Endothelial cell (in vitro differentiated cells): ENCODE measurements around the gene CAVIN1. TPM values are rescaled to one million over a fixed set of nuclear protein-coding genes. Genes with fewer than 3 reads are reported as not detected.
"Not testable (repeated sequence)": the region's sequence is repeated elsewhere in the genome, so short reads cannot be mapped to it uniquely, and the experiment has no call there.

Source experiments
- DNase-seq: peaks from one replicate; pipeline ENCODE4 v3.0.0; 2021; ENCODE audit warnings: low spot score
- H3K27ac Mint-ChIP-seq: one replicate; pipeline ENCODE4 v1.8.0; 2021; ENCODE audit warnings: mixed read lengths, inconsistent platforms; ENCODE audit not compliant: unreplicated experiment
- H3K27me3 Mint-ChIP-seq: one replicate; pipeline ENCODE4 v1.8.0; 2021; ENCODE audit warnings: mild to moderate bottlenecking, moderate library complexity, mixed read lengths, inconsistent platforms; ENCODE audit not compliant: unreplicated experiment
- H3K36me3 Mint-ChIP-seq: one replicate; pipeline ENCODE4 v1.8.0; 2021; ENCODE audit warnings: mild to moderate bottlenecking, low read depth, mixed read lengths, inconsistent platforms; ENCODE audit not compliant: unreplicated experiment
- H3K4me1 Mint-ChIP-seq: one replicate; pipeline ENCODE4 v1.8.0; 2021; ENCODE audit warnings: mild to moderate bottlenecking, mixed read lengths, inconsistent platforms; ENCODE audit not compliant: unreplicated experiment
- H3K4me3 Mint-ChIP-seq: one replicate; pipeline ENCODE4 v1.8.0; 2021; ENCODE audit warnings: mild to moderate bottlenecking, mixed read lengths, inconsistent platforms; ENCODE audit not compliant: unreplicated experiment
- H3K9me3 Mint-ChIP-seq: one replicate; pipeline ENCODE4 v1.8.0; 2021; ENCODE audit warnings: mixed read lengths, inconsistent platforms; ENCODE audit not compliant: unreplicated experiment
- CTCF ChIP-seq: fragments of 200-600 bp; sonication (generic); IDR thresholded peaks from one replicate; pipeline ENCODE4 v1.5.0; 2021; ENCODE audit warnings: antibody characterized with exemption; ENCODE audit not compliant: unreplicated experiment
- total RNA-seq: library from RNA; stranded (reverse); fragmentation: NEBNext Ultra II Directional; extraction: Animal tissue kit (Norgen Biotek cat#: 25700); gene quantifications from one replicate; pipeline ENCODE4 v1.2.1, GENCODE V29; 2021; ENCODE audit not compliant: unreplicated experiment

CAVIN1 gene
- total RNA-seq, 1 donor from 2014 or later, result 334 TPM

- no peak for DNase-seq
- TF ChIP-seq CTCF, result no peak
- Mint-ChIP-seq H3K27ac (no peak overlapping the region), H3K4me3 (no peak overlapping the region), H3K27me3 (peaks cover 8% of the 10 kb centered on the region), H3K9me3 (no peaks in the 10 kb centered on the region), H3K36me3 (peaks cover 17% of the 10 kb centered on the region), H3K4me1 (peaks cover 30% of the 10 kb centered on the region)
Observed at GRCh38 chr17:42399121-42399520, 23.9 kb downstream of the CAVIN1 start.

GRCh38 chr17:42395601-42396000 is 27.5 kb downstream of the CAVIN1 start:
- DNase-seq, H3K4me3 Mint-ChIP-seq, H3K36me3 Mint-ChIP-seq, H3K27me3 Mint-ChIP-seq, H3K27ac Mint-ChIP-seq, H3K9me3 Mint-ChIP-seq: not testable (repeated sequence)
- peaks cover 13% of the 10 kb centered on the region for H3K4me1 Mint-ChIP-seq

GRCh38 chr17:42394838-42395237 is 28.2 kb downstream of the CAVIN1 start:
- no peaks in the 10 kb centered on the region for H3K9me3 Mint-ChIP-seq
- peaks cover 4% of the 10 kb centered on the region for H3K36me3 Mint-ChIP-seq
- H3K27me3 Mint-ChIP-seq, result peaks cover 5% of the 10 kb centered on the region
- H3K4me1 Mint-ChIP-seq, result peaks cover 8% of the 10 kb centered on the region
- no peak for TF ChIP-seq CTCF
- no peak for DNase-seq
- H3K4me3 Mint-ChIP-seq, result no peak overlapping the region
- H3K27ac Mint-ChIP-seq, result peak overlapping the region; percentile 44

- Mint-ChIP-seq H3K4me3 (no peak overlapping the region), H3K9me3 (no peaks in the 10 kb centered on the region), H3K27me3 (peaks cover 7% of the 10 kb centered on the region), H3K36me3 (peaks cover 4% of the 10 kb centered on the region), H3K4me1 (peaks cover 16% of the 10 kb centered on the region), H3K27ac (peak overlapping the region; percentile 33)
- no peak for TF ChIP-seq CTCF
- DNase-seq, result no peak
Observed at GRCh38 chr17:42392692-42393415, 30.2 kb downstream of the CAVIN1 start.

- H3K27ac Mint-ChIP-seq, H3K36me3 Mint-ChIP-seq, H3K4me3 Mint-ChIP-seq, DNase-seq, H3K9me3 Mint-ChIP-seq, H3K27me3 Mint-ChIP-seq: not testable (repeated sequence)
- peaks cover 25% of the 10 kb centered on the region for H3K4me1 Mint-ChIP-seq
Observed at GRCh38 chr17:42391439-42391838, 31.6 kb downstream of the CAVIN1 start.

- TF ChIP-seq CTCF, result no peak
- Mint-ChIP-seq H3K9me3 (no peaks in the 10 kb centered on the region), H3K36me3 (no peaks in the 10 kb centered on the region), H3K27me3 (peaks cover 4% of the 10 kb centered on the region), H3K27ac (no peak overlapping the region), H3K4me3 (no peak overlapping the region), H3K4me1 (peaks cover 30% of the 10 kb centered on the region)
- DNase-seq, result no peak
Observed at GRCh38 chr17:42389899-42390298, 33.2 kb downstream of the CAVIN1 start.
